ENCODE data around the gene MPZL3.

- TF ChIP-seq, protein P1, sequence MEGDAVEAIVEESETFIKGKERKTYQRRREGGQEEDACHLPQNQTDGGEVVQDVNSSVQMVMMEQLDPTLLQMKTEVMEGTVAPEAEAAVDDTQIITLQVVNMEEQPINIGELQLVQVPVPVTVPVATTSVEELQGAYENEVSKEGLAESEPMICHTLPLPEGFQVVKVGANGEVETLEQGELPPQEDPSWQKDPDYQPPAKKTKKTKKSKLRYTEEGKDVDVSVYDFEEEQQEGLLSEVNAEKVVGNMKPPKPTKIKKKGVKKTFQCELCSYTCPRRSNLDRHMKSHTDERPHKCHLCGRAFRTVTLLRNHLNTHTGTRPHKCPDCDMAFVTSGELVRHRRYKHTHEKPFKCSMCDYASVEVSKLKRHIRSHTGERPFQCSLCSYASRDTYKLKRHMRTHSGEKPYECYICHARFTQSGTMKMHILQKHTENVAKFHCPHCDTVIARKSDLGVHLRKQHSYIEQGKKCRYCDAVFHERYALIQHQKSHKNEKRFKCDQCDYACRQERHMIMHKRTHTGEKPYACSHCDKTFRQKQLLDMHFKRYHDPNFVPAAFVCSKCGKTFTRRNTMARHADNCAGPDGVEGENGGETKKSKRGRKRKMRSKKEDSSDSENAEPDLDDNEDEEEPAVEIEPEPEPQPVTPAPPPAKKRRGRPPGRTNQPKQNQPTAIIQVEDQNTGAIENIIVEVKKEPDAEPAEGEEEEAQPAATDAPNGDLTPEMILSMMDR (optimal IDR thresholded peaks at IDR 0.05 in 1 of 3, IDR thresholded peaks at IDR 0.05 in 1 of 3, conservative IDR thresholded peaks at IDR 0.05 in 1 of 3; ENCODE audit: extremely low read depth in 1 of 3, insufficient read depth in 2 of 3, low read length in 3 of 3): peak; percentile 23 to 53 (median 34)
- no peak for TF ChIP-seq EZH2 (IDR thresholded peaks at IDR 0.05; ENCODE audit: low read length)
These were observed 6.2 kb upstream of the MPZL3 start for GRCh38 chr11:118258410-118258809.

Measured in keratinocyte (primary cell).